ENCODE data around the gene ZNF225.

ZNF225 gene

GRCh38 chr19:44113138-44113783 lies at the start of gene ZNF225:
Gene ZNF225, plus strand, starts transcription at chr19:44113399. Its CDS starts 2,429 bp downstream, at chr19:44115828.
- peak within 1 kb of the TSS; percentile 90 for H3K9ac ChIP-seq (ENCODE audit: low read length)
- peaks cover 14% of the 10 kb centered on the region for H3K4me1 ChIP-seq (ENCODE audit: control insufficient read depth, insufficient read depth, low read length)
- H3K4me3 ChIP-seq (ENCODE audit: low read length), result peak within 1 kb of the TSS; percentile 95
- peaks cover 23% of the 10 kb centered on the region for H3K36me3 ChIP-seq (ENCODE audit: control insufficient read depth, insufficient read depth, low read length, severe bottlenecking)
- no peaks in the 10 kb centered on the region for H3K27me3 ChIP-seq (replicated peaks; ENCODE audit: control insufficient read depth, insufficient read depth, low read length)
- peaks cover 4% of the 10 kb centered on the region for H3K9me3 ChIP-seq (ENCODE audit: control insufficient read depth, low read length)
- DNase-seq (ENCODE audit: low read depth), result peak; percentile 99

- Histone ChIP-seq H3K4me1 (ENCODE audit: control insufficient read depth, insufficient read depth, low read length) (peaks cover 2% of the 10 kb centered on the region), H3K27me3 (replicated peaks; ENCODE audit: control insufficient read depth, insufficient read depth, low read length) (no peaks in the 10 kb centered on the region), H3K4me3 (ENCODE audit: low read length) (peak overlapping the region; percentile 64), H3K9ac (ENCODE audit: low read length) (no peak overlapping the region), H3K9me3 (ENCODE audit: control insufficient read depth, low read length) (peaks cover 45% of the 10 kb centered on the region), H3K36me3 (ENCODE audit: control insufficient read depth, insufficient read depth, low read length, severe bottlenecking) (peaks cover 71% of the 10 kb centered on the region)
- DNase-seq (ENCODE audit: low read depth), result no peak
Observed at GRCh38 chr19:44066305-44066704, 46.9 kb upstream of the ZNF225 start.

GRCh38 chr19:44069415-44069814 lies 43.8 kb upstream of the ZNF225 start:
- DNase-seq (ENCODE audit: low read depth), result no peak
- H3K4me3 ChIP-seq (ENCODE audit: low read length), result no peak overlapping the region
- H3K9ac ChIP-seq (ENCODE audit: low read length), result no peak overlapping the region
- no peaks in the 10 kb centered on the region for H3K27me3 ChIP-seq (replicated peaks; ENCODE audit: control insufficient read depth, insufficient read depth, low read length)
- peaks cover 39% of the 10 kb centered on the region for H3K36me3 ChIP-seq (ENCODE audit: control insufficient read depth, insufficient read depth, low read length, severe bottlenecking)
- peaks cover 11% of the 10 kb centered on the region for H3K4me1 ChIP-seq (ENCODE audit: control insufficient read depth, insufficient read depth, low read length)
- peaks cover 45% of the 10 kb centered on the region for H3K9me3 ChIP-seq (ENCODE audit: control insufficient read depth, low read length)

GRCh38 chr19:44071824-44072542 lies 41.2 kb upstream of the ZNF225 start, which contains the start of gene ZNF284:
Gene ZNF284, plus strand, starts transcription at chr19:44072159. Its CDS starts 4,231 bp downstream, at chr19:44076390.
- Histone ChIP-seq H3K9ac (ENCODE audit: low read length) (peak within 1 kb of the TSS; percentile 82), H3K36me3 (ENCODE audit: control insufficient read depth, insufficient read depth, low read length, severe bottlenecking) (peaks cover 15% of the 10 kb centered on the region), H3K4me1 (ENCODE audit: control insufficient read depth, insufficient read depth, low read length) (peaks cover 11% of the 10 kb centered on the region), H3K27me3 (replicated peaks; ENCODE audit: control insufficient read depth, insufficient read depth, low read length) (no peaks in the 10 kb centered on the region), H3K4me3 (ENCODE audit: low read length) (peak within 1 kb of the TSS; percentile 90), H3K9me3 (ENCODE audit: control insufficient read depth, low read length) (peaks cover 20% of the 10 kb centered on the region)
- peak; percentile 96 for DNase-seq (ENCODE audit: low read depth)

GRCh38 chr19:44072543-44073401 lies 40.4 kb upstream of the ZNF225 start:
- H3K4me1 ChIP-seq (ENCODE audit: control insufficient read depth, insufficient read depth, low read length), result peaks cover 11% of the 10 kb centered on the region
- no peaks in the 10 kb centered on the region for H3K27me3 ChIP-seq (replicated peaks; ENCODE audit: control insufficient read depth, insufficient read depth, low read length)
- H3K9me3 ChIP-seq (ENCODE audit: control insufficient read depth, low read length), result peaks cover 12% of the 10 kb centered on the region
- H3K9ac ChIP-seq (ENCODE audit: low read length), result peak overlapping the region; percentile 82
- peak overlapping the region; percentile 90 for H3K4me3 ChIP-seq (ENCODE audit: low read length)
- H3K36me3 ChIP-seq (ENCODE audit: control insufficient read depth, insufficient read depth, low read length, severe bottlenecking), result peaks cover 9% of the 10 kb centered on the region
- peak; percentile 38 for DNase-seq (ENCODE audit: low read depth)

- DNase-seq (ENCODE audit: low read depth), result no peak
- H3K9me3 ChIP-seq (ENCODE audit: control insufficient read depth, low read length), result no peaks in the 10 kb centered on the region
- H3K27me3 ChIP-seq (replicated peaks; ENCODE audit: control insufficient read depth, insufficient read depth, low read length), result no peaks in the 10 kb centered on the region
- peaks cover 9% of the 10 kb centered on the region for H3K4me1 ChIP-seq (ENCODE audit: control insufficient read depth, insufficient read depth, low read length)
- H3K36me3 ChIP-seq (ENCODE audit: control insufficient read depth, insufficient read depth, low read length, severe bottlenecking), result peaks cover 21% of the 10 kb centered on the region
- H3K9ac ChIP-seq (ENCODE audit: low read length), result no peak overlapping the region
- H3K4me3 ChIP-seq (ENCODE audit: low read length), result no peak overlapping the region
Observed at GRCh38 chr19:44076325-44076724, 36.9 kb upstream of the ZNF225 start.

- Histone ChIP-seq H3K4me3 (ENCODE audit: low read length) (no peak overlapping the region), H3K9ac (ENCODE audit: low read length) (no peak overlapping the region), H3K27me3 (replicated peaks; ENCODE audit: control insufficient read depth, insufficient read depth, low read length) (no peaks in the 10 kb centered on the region), H3K9me3 (ENCODE audit: control insufficient read depth, low read length) (no peaks in the 10 kb centered on the region), H3K4me1 (ENCODE audit: control insufficient read depth, insufficient read depth, low read length) (peaks cover 8% of the 10 kb centered on the region), H3K36me3 (ENCODE audit: control insufficient read depth, insufficient read depth, low read length, severe bottlenecking) (peaks cover 13% of the 10 kb centered on the region)
- no peak for DNase-seq (ENCODE audit: low read depth)
Observed at GRCh38 chr19:44092108-44092507, 21.1 kb upstream of the ZNF225 start.

- DNase-seq (ENCODE audit: low read depth), result peak; percentile 98
- peak within 1 kb of the TSS; percentile 82 for H3K4me3 ChIP-seq (ENCODE audit: low read length)
- H3K27me3 ChIP-seq (replicated peaks; ENCODE audit: control insufficient read depth, insufficient read depth, low read length), result no peaks in the 10 kb centered on the region
- peak within 1 kb of the TSS; percentile 99 for H3K9ac ChIP-seq (ENCODE audit: low read length)
- H3K36me3 ChIP-seq (ENCODE audit: control insufficient read depth, insufficient read depth, low read length, severe bottlenecking), result peaks cover 27% of the 10 kb centered on the region
- no peaks in the 10 kb centered on the region for H3K9me3 ChIP-seq (ENCODE audit: control insufficient read depth, low read length)
- peaks cover 8% of the 10 kb centered on the region for H3K4me1 ChIP-seq (ENCODE audit: control insufficient read depth, insufficient read depth, low read length)
Observed at GRCh38 chr19:44093931-44094765, 19.1 kb upstream of the ZNF225 start, which contains the start of gene ZNF224. Gene ZNF224, plus strand, starts transcription at chr19:44094361. Its CDS starts 3,513 bp downstream, at chr19:44097874.

- Histone ChIP-seq H3K27me3 (replicated peaks; ENCODE audit: control insufficient read depth, insufficient read depth, low read length) (no peaks in the 10 kb centered on the region), H3K9me3 (ENCODE audit: control insufficient read depth, low read length) (peaks cover 41% of the 10 kb centered on the region), H3K9ac (ENCODE audit: low read length) (no peak overlapping the region), H3K36me3 (ENCODE audit: control insufficient read depth, insufficient read depth, low read length, severe bottlenecking) (peaks cover 55% of the 10 kb centered on the region), H3K4me1 (ENCODE audit: control insufficient read depth, insufficient read depth, low read length) (peaks cover 4% of the 10 kb centered on the region), H3K4me3 (ENCODE audit: low read length) (peak overlapping the region; percentile 44)
- DNase-seq (ENCODE audit: low read depth), result no peak
Observed at GRCh38 chr19:44107751-44108150, 5.4 kb upstream of the ZNF225 start.

GRCh38 chr19:44109458-44109857 lies 3.7 kb upstream of the ZNF225 start:
- Histone ChIP-seq H3K36me3 (ENCODE audit: control insufficient read depth, insufficient read depth, low read length, severe bottlenecking) (peaks cover 38% of the 10 kb centered on the region), H3K4me3 (ENCODE audit: low read length) (no peak overlapping the region), H3K27me3 (replicated peaks; ENCODE audit: control insufficient read depth, insufficient read depth, low read length) (no peaks in the 10 kb centered on the region), H3K4me1 (ENCODE audit: control insufficient read depth, insufficient read depth, low read length) (peaks cover 9% of the 10 kb centered on the region), H3K9ac (ENCODE audit: low read length) (no peak overlapping the region), H3K9me3 (ENCODE audit: control insufficient read depth, low read length) (peaks cover 36% of the 10 kb centered on the region)
- DNase-seq (ENCODE audit: low read depth), result no peak
